ENCODE results near the gene CDK11B.
A peak's percentile ranks its signal among the peaks of the same experiment; 100 is the strongest.

Gene CDK11B

DNA sequence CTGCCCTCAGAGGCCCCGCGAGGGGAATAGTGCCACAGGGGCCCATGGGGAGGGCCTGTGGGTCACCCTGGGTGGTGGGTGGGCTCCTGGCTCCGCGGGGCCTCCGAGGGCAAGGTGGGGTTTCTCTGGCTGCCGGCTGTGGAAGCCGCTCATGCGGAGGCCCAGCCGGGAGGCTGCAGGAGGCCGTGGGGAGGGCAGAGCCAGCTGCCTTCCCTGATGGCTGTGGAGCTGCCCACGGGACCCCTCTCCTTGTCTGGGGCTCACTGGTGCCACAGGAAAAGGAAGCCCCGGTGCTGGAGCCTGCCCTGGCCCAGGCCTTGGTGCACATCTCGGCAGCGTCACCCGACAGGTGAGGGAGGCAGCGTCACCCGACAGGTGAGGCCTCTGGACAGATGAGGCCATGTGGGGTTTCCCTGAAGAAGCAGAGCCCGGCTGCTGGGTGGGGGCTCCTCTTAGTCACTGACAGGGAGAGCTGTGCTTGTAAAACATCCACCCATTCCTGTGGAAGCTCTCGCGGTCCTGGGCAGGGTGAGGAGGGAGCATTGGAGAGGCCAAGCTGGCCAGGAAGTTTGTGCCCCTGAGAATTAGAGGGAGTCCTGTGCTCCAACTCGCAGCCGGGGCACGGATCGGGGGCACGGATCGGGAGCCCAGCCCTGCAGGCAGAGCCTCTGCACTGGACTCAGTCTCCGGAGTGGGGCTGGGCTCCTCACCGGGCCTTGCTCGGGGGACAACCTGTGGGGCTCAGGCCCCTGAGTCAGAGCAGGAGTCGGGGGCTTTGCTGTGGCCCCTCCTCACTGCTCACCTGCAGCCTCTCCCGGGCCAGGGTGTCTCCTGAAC, 37.4 kb downstream of the CDK11B start:
- no peak for DNase-seq (ENCODE audit: low read depth)
- no peak for TF ChIP-seq CTCF (conservative IDR thresholded peaks at IDR 0.05; ENCODE audit: low read depth, low read length)
- no peak overlapping the region for H3K4me3 ChIP-seq (ENCODE audit: low read length)

GRCh38 chr1:1620433-1621139, 38.2 kb downstream of the CDK11B start:
- no peak for DNase-seq (ENCODE audit: low read depth)
- no peak for TF ChIP-seq CTCF (conservative IDR thresholded peaks at IDR 0.05; ENCODE audit: low read depth, low read length)
- no peak overlapping the region for H3K4me3 ChIP-seq (ENCODE audit: low read length)

DNA sequence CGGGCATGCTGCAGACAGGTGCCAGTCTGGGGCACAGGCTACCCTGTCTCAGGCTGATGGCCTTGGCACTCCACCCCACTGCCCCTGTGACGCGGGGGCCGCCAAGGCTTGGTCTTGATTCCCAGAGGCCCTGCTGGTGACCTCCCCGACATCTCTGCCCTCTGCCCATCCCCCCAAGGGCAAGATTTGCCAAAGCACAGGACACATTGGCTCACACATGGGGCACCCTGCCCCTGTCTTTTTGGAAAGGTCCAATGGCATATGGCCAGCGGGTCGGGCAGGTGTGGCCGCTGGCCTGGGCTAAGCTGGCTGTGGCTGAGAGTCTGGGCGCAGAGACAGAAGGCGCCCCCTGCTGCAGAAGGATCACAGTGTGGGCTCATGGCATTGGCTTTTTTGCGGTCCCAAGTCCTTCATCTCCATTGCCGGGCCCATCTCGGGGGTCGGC, 38.9 kb downstream of the CDK11B start:
- TF ChIP-seq CTCF (conservative IDR thresholded peaks at IDR 0.05; ENCODE audit: low read depth, low read length), result peak; percentile 35
- H3K4me3 ChIP-seq (ENCODE audit: low read length), result no peak overlapping the region
- DNase-seq (ENCODE audit: low read depth), result no peak

DNA sequence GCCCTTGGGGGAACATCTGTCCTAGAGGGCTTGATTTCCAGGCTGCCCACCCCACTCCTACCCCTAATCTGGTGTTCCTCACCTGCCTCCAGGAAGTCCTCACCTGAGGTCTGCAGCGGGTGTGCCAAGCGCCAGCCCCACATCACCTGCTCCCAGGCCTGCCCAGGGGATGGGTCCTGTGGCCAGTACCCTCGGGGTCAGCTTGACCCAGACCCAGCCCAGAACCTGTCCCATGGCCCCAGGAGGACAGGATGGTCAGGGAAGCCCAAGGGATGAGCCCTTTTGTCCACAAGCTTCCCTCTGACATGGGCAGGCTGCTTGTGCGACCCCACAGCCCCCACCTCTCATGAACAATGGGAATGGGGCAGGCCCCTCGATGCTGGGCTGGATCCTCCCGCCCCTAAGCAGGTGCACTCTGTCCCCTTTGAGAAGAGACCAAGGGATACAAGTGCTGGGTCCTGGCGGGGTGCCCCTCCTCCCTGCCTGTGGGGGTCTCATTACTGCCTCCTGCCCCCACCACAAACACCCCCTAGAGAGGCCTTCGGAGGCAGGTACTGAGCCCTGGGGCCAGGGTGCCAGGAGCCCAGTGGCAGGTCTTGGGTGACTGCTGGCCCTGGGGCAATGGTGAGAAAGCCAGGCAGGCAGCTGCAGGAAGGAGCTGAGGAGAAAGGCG, 40.3 kb downstream of the CDK11B start:
- no peak for TF ChIP-seq CTCF (conservative IDR thresholded peaks at IDR 0.05; ENCODE audit: low read depth, low read length)
- no peak for DNase-seq (ENCODE audit: low read depth)
- no peak overlapping the region for H3K4me3 ChIP-seq (ENCODE audit: low read length)

- TF ChIP-seq CTCF (conservative IDR thresholded peaks at IDR 0.05; ENCODE audit: low read depth, low read length), result no peak
- H3K4me3 ChIP-seq (ENCODE audit: low read length), result no peak overlapping the region
- DNase-seq (ENCODE audit: low read depth), result no peak
Observed at GRCh38 chr1:1617925-1618324, 40.9 kb downstream of the CDK11B start.

GRCh38 chr1:1617516-1617915, 41.3 kb downstream of the CDK11B start:
- no peak for TF ChIP-seq CTCF (conservative IDR thresholded peaks at IDR 0.05; ENCODE audit: low read depth, low read length)
- H3K4me3 ChIP-seq (ENCODE audit: low read length), result no peak overlapping the region
- no peak for DNase-seq (ENCODE audit: low read depth)

All from retinal pigment epithelial cell (primary cell).